ENCODE measurements around the gene KIF26B.

- TF ChIP-seq CTCF (IDR thresholded peaks at IDR 0.05) (no peak), POLR2A (IDR thresholded peaks at IDR 0.05) (no peak)
These were observed 41.1 kb upstream of the KIF26B start for GRCh38 chr1:245113649-245114048.
